ENCODE results near the gene CROCC. TPM values are rescaled to one million over a fixed set of nuclear protein-coding genes. Genes with fewer than 3 reads are reported as not detected.

CROCC gene
- total RNA-seq, 1 donor from 2014 or later, result 40.1 TPM

- no peak overlapping the region for H3K27ac Mint-ChIP-seq
- H3K36me3 Mint-ChIP-seq, result no peaks in the 10 kb centered on the region
- TF ChIP-seq CTCF (conservative IDR thresholded peaks at IDR 0.05), result no peak
- peak overlapping the region; percentile 85 for H3K4me3 Mint-ChIP-seq
- H3K9me3 Mint-ChIP-seq, result no peaks in the 10 kb centered on the region
- no peaks in the 10 kb centered on the region for H3K27me3 Mint-ChIP-seq
- H3K4me1 Mint-ChIP-seq (ENCODE audit: unreplicated experiment), result peaks cover 6% of the 10 kb centered on the region
- no peak for DNase-seq (ENCODE audit: extremely low spot score, unreplicated experiment)
Observed at GRCh38 chr1:17011092-17011438, 89.3 kb downstream of the CROCC start.

- Mint-ChIP-seq H3K36me3 (no peaks in the 10 kb centered on the region), H3K4me1 (ENCODE audit: unreplicated experiment) (peaks cover 11% of the 10 kb centered on the region), H3K27ac (peak within 1 kb of the TSS; percentile 81), H3K4me3 (peak within 1 kb of the TSS; percentile 92), H3K9me3 (no peaks in the 10 kb centered on the region), H3K27me3 (no peaks in the 10 kb centered on the region)
- DNase-seq (ENCODE audit: extremely low spot score, unreplicated experiment), result peak; percentile 88
- no peak for TF ChIP-seq CTCF (conservative IDR thresholded peaks at IDR 0.05)
Observed at GRCh38 chr1:17011439-17012307, 89.9 kb downstream of the CROCC start, which contains the start of gene ATP13A2. Gene ATP13A2, minus strand, starts transcription at chr1:17011928. Its CDS starts 190 bp downstream, at chr1:17011738.

- H3K27me3 Mint-ChIP-seq, result no peaks in the 10 kb centered on the region
- H3K4me1 Mint-ChIP-seq (ENCODE audit: unreplicated experiment), result peaks cover 11% of the 10 kb centered on the region
- H3K4me3 Mint-ChIP-seq, result no peak overlapping the region
- TF ChIP-seq CTCF (conservative IDR thresholded peaks at IDR 0.05), result no peak
- DNase-seq (ENCODE audit: extremely low spot score, unreplicated experiment), result no peak
- no peaks in the 10 kb centered on the region for H3K36me3 Mint-ChIP-seq
- no peaks in the 10 kb centered on the region for H3K9me3 Mint-ChIP-seq
- H3K27ac Mint-ChIP-seq, result no peak overlapping the region
Observed at GRCh38 chr1:17012775-17013490, 91.2 kb downstream of the CROCC start.

GRCh38 chr1:17013491-17014320 lies 92.0 kb downstream of the CROCC start:
- H3K36me3 Mint-ChIP-seq, result peaks cover under 1% of the 10 kb centered on the region
- TF ChIP-seq CTCF (conservative IDR thresholded peaks at IDR 0.05), result no peak
- no peak overlapping the region for H3K27ac Mint-ChIP-seq
- H3K4me1 Mint-ChIP-seq (ENCODE audit: unreplicated experiment), result peaks cover 11% of the 10 kb centered on the region
- DNase-seq (ENCODE audit: extremely low spot score, unreplicated experiment), result no peak
- no peaks in the 10 kb centered on the region for H3K9me3 Mint-ChIP-seq
- H3K4me3 Mint-ChIP-seq, result no peak overlapping the region
- H3K27me3 Mint-ChIP-seq, result no peaks in the 10 kb centered on the region

Measured in type B pancreatic cell (in vitro differentiated cells).